Endothelial cell (in vitro differentiated cells): ENCODE data around the gene DRC7. TPM values are rescaled to one million over a fixed set of nuclear protein-coding genes. Genes with fewer than 3 reads are reported as not detected.

ENCODE experiments used
- DNase-seq: peaks from one replicate; pipeline ENCODE4 v3.0.0; 2021; ENCODE audit warnings: low spot score
- H3K27ac Mint-ChIP-seq: one replicate; pipeline ENCODE4 v1.8.0; 2021; ENCODE audit warnings: mixed read lengths, inconsistent platforms; ENCODE audit not compliant: unreplicated experiment
- H3K27me3 Mint-ChIP-seq: one replicate; pipeline ENCODE4 v1.8.0; 2021; ENCODE audit warnings: mild to moderate bottlenecking, moderate library complexity, mixed read lengths, inconsistent platforms; ENCODE audit not compliant: unreplicated experiment
- H3K36me3 Mint-ChIP-seq: one replicate; pipeline ENCODE4 v1.8.0; 2021; ENCODE audit warnings: mild to moderate bottlenecking, low read depth, mixed read lengths, inconsistent platforms; ENCODE audit not compliant: unreplicated experiment
- H3K4me1 Mint-ChIP-seq: one replicate; pipeline ENCODE4 v1.8.0; 2021; ENCODE audit warnings: mild to moderate bottlenecking, mixed read lengths, inconsistent platforms; ENCODE audit not compliant: unreplicated experiment
- H3K4me3 Mint-ChIP-seq: one replicate; pipeline ENCODE4 v1.8.0; 2021; ENCODE audit warnings: mild to moderate bottlenecking, mixed read lengths, inconsistent platforms; ENCODE audit not compliant: unreplicated experiment
- H3K9me3 Mint-ChIP-seq: one replicate; pipeline ENCODE4 v1.8.0; 2021; ENCODE audit warnings: mixed read lengths, inconsistent platforms; ENCODE audit not compliant: unreplicated experiment
- CTCF ChIP-seq: fragments of 200-600 bp; sonication (generic); IDR thresholded peaks from one replicate; pipeline ENCODE4 v1.5.0; 2021; ENCODE audit warnings: antibody characterized with exemption; ENCODE audit not compliant: unreplicated experiment
- total RNA-seq: library from RNA; stranded (reverse); fragmentation: NEBNext Ultra II Directional; extraction: Animal tissue kit (Norgen Biotek cat#: 25700); gene quantifications from one replicate; pipeline ENCODE4 v1.2.1, GENCODE V29; 2021; ENCODE audit not compliant: unreplicated experiment

The DRC7 gene
- total RNA-seq, 1 donor from 2014 or later = 1.8 TPM

- TF ChIP-seq CTCF = no peak
These were observed 56.4 kb downstream of the DRC7 start for GRCh38 chr16:57750796-57751538.

GRCh38 chr16:57751539-57752202, 57.1 kb downstream of the DRC7 start:
- Mint-ChIP-seq H3K4me1 (no peaks in the 10 kb centered on the region), H3K36me3 (peaks cover 24% of the 10 kb centered on the region), H3K27ac (no peak overlapping the region), H3K27me3 (peaks cover 18% of the 10 kb centered on the region), H3K9me3 (no peaks in the 10 kb centered on the region), H3K4me3 (no peak overlapping the region)
- DNase-seq = no peak
- TF ChIP-seq CTCF = no peak

More at GRCh38 chr16:57750796-57751538, 56.4 kb downstream of the DRC7 start:
- Mint-ChIP-seq H3K27ac (no peak overlapping the region), H3K36me3 (peaks cover 22% of the 10 kb centered on the region), H3K27me3 (peaks cover 18% of the 10 kb centered on the region), H3K4me3 (no peak overlapping the region), H3K4me1 (no peaks in the 10 kb centered on the region), H3K9me3 (no peaks in the 10 kb centered on the region)
- no peak for DNase-seq

GRCh38 chr16:57752203-57752580, 57.6 kb downstream of the DRC7 start:
- no peak for TF ChIP-seq CTCF
- DNase-seq = no peak
- H3K27ac Mint-ChIP-seq = no peak overlapping the region
- no peaks in the 10 kb centered on the region for H3K4me1 Mint-ChIP-seq
- H3K9me3 Mint-ChIP-seq = no peaks in the 10 kb centered on the region
- H3K4me3 Mint-ChIP-seq = no peak overlapping the region
- peaks cover 24% of the 10 kb centered on the region for H3K36me3 Mint-ChIP-seq
- H3K27me3 Mint-ChIP-seq = peaks cover 18% of the 10 kb centered on the region

- no peak overlapping the region for H3K27ac Mint-ChIP-seq
- H3K4me3 Mint-ChIP-seq = no peak overlapping the region
- H3K4me1 Mint-ChIP-seq = no peaks in the 10 kb centered on the region
- TF ChIP-seq CTCF = no peak
- H3K9me3 Mint-ChIP-seq = no peaks in the 10 kb centered on the region
- peaks cover 16% of the 10 kb centered on the region for H3K27me3 Mint-ChIP-seq
- H3K36me3 Mint-ChIP-seq = peaks cover 24% of the 10 kb centered on the region
- no peak for DNase-seq
These were observed 58.2 kb downstream of the DRC7 start for GRCh38 chr16:57752581-57753447.
